GM12874 (cell line): Measurements from ENCODE around the gene PPP4R2.

Source experiments
- CTCF ChIP-seq: IDR thresholded peaks from 2 replicates; pipeline ENCODE4 v1.5.1; 2011; ENCODE audit warnings: low read depth, mild to moderate bottlenecking, control low read depth, low read length, moderate library complexity; ENCODE audit not compliant: insufficient read depth

PPP4R2 gene

GRCh38 chr3:73056845-73057150 lies 60.2 kb downstream of the PPP4R2 start:
- TF ChIP-seq CTCF, result no peak

- no peak for TF ChIP-seq CTCF
These were observed 63.7 kb downstream of the PPP4R2 start for GRCh38 chr3:73060302-73060723.

GRCh38 chr3:73061416-73061815 lies 64.8 kb downstream of the PPP4R2 start, which contains the start of gene EBLN2:
Gene EBLN2 (plus strand): TSS chr3:73061659. CDS start chr3:73062082, 423 bp downstream.
- TF ChIP-seq CTCF, result no peak

- no peak for TF ChIP-seq CTCF
These were observed 71.8 kb downstream of the PPP4R2 start for GRCh38 chr3:73068419-73068818.

- no peak for TF ChIP-seq CTCF
These were observed 72.6 kb downstream of the PPP4R2 start for GRCh38 chr3:73069187-73069586.

- no peak for TF ChIP-seq CTCF
These were observed 73.3 kb downstream of the PPP4R2 start for GRCh38 chr3:73069775-73070444.

GRCh38 chr3:73070675-73071575 lies 74.3 kb downstream of the PPP4R2 start:
- TF ChIP-seq CTCF, result no peak
